Measurements from ENCODE around the gene GRAMD1B.

GRCh38 chr11:123521001-123521400, 90.9 kb downstream of the GRAMD1B start:
- TF ChIP-seq CTCF (conservative IDR thresholded peaks at IDR 0.05; ENCODE audit: low read depth, low read length): no peak
- no peak for TF ChIP-seq EZH2 (IDR thresholded peaks at IDR 0.05; ENCODE audit: low read length, unreplicated experiment)
